Glomerular visceral epithelial cell (primary cell): ENCODE data around the gene YTHDC2.

Source experiments
- DNase-seq: peaks from one replicate; pipeline ENCODE4 v3.0.0-alpha.2; 2016; ENCODE audit errors: extremely low spot score

YTHDC2 gene

DNA sequence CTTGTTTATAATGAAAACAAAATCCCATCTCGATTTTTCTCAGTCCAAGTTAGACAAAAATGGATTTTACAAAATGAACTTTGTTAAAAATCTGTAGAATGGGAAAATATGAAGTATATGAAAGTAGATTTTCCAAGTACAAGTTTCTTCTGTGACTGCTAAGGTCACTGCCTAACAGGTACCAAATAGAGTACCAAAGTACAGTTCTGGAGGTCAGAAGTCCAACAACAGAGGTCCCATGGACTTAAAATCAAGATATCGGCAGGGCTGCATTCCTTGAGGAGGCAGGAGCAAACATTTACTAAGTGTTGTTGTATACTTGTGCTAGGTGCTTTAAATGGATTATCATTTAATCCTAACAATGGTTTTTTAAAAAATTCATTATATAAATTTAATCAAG is 5.9 kb downstream of the YTHDC2 start:
- DNase-seq: no peak

DNA sequence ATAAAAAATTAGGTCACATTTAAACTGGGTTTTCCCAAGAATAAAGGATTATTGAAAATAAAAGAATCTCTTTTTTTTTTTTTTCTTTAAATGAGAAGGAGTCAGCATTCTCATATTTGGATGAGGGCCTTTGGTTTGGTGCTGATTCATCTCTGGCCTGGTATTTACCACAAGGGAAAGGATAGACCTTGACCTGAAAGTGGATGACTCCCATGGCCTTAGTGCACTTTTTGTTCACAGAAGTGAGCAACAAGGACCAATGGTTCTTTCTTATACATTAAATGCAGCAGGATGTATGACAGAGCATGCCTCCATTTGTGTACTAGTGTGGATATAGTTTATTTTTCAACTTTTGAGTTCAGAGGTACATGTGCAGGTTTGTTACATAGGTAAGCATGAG is 6.9 kb downstream of the YTHDC2 start:
- DNase-seq: peak; percentile 37

DNA sequence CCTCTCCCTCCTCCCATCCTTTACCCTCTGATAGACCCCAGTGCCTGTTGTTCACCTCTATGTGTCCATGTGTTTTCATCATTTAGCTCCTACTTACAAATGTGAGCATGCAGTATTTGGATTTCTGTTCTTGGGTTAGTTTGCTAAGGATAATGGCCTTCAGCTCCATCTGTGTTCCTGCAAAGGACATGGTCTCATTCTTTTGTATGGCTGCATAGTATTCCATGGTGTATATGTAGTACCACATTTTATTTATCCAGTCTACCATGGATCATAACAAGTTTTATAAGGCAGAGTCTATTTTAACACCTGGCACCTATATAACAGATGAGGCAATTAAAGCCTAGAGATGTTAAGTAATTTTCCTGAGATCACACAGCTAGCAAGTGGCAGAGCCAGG is 7.4 kb downstream of the YTHDC2 start:
- no peak for DNase-seq

DNA sequence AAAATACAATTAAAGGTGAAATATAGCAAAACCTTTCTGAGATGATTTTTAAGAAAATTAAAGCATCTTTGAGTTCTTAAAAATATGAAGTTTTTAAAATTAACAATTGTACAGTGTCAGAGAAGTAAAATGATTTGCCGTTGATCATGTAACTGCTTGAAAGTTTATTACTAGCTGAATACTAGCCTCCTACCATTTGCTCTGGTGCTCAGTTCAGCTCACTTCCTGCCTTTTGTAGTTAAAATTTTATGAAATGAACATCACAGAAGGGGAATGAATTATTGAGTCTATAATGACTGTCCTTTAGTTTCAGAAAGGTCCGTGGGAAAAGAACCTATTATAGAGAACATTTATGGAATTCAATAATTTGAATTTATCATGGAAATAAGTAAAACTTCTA is 9.7 kb downstream of the YTHDC2 start:
- DNase-seq: no peak

DNA sequence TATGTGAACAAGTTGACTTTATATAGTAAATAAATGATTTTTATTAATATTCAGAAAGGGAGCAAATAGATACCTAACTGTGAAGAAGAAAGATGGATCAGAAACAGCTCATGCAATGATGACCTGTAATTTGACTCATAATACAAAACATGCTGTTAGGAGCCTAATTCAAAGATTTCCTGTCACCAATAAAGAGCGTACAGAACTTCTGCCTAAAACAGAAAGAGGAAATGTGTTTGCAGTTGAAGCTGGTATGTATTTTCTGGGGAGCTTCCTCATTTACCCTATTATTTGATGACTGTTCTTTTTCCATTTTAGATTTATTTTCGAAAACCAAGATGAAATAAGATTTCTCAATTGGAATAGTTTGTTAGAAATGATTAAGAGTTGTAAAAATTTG is 11.4 kb downstream of the YTHDC2 start:
- no peak for DNase-seq

DNA sequence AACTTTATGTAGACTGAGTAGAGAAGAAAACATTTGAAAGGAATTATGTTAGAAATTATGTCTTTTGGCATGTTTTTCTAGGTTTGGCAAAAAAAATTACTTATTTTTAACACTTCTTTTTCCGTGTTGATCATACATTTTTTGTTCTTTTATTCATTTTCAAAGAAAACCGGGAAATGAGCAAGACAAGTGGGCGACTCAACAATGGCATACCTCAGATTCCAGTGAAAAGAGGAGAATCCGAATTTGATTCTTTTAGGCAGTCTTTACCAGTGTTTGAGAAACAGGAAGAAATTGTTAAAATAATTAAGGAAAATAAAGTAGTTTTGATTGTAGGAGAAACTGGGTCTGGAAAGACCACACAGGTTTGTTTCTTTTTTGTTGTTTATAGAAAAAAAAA is 12.9 kb downstream of the YTHDC2 start:
- no peak for DNase-seq

DNA sequence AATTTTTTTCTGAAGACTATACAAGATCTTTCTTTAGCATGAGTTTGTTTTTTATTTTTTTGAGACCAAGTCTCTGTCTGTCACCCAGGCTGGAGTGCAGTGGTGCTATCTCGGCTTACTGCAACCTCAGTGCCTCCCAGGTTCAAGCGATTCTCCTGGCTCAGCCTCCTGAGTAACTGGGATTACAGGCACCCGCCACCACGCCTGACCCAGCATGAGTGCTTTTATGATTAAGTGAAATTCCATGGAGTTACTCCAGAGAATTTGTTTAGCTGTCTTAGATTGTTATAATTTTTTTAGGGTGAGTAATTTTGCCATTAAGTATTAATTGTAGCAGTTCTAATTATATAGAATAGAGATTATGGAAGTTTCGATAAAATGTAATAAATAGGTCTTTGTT is 14.3 kb downstream of the YTHDC2 start:
- no peak for DNase-seq

DNA sequence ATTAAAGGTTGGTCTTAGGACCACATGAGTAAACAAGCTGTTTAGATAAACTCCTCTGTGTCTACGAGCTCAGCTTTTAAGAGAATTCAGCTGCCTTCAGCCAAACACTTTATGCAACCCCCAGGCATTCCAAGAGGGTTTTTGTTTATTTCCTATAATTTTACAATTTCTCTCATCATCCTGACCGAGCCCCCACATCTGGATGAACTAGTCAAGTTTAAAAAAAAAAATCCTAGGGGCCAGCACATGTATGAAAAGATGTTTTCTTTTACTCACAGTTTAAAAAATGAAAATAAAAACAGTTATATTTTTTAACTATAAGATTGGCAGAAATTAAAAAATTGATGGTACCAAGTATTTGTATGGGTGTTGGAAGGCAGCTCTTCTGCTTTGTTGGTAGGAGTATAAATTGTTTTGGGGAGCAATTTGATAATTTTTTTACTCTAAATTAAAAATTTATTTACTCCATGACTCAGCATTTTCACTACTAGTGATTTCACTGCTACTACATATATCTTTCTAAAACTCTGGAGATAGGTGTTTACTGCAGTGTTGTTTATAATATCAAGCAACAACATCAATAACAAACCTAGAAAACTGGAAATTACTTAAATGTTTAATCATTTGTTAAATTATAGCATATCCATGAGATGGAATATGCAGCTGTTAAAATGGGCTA is 18.1 kb downstream of the YTHDC2 start:
- DNase-seq: no peak

DNA sequence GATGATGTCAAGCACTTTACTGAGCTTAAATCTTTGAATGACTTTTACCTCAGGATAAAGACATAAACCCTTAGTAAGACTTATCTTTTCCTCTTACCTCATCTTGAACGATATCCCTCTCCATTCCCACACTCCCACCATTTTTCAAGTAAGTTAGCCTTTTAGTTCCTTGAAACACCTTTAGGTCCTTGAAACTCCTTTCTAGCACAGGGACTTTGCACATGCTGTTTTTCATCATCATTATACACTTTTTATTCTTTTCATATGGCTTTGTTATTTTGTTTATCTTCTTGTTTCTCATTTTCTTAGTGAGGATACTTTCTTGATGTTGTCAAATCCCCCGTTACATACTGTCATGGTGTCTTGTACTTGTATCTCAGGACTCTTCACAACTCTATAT is 24.8 kb downstream of the YTHDC2 start:
- no peak for DNase-seq

DNA sequence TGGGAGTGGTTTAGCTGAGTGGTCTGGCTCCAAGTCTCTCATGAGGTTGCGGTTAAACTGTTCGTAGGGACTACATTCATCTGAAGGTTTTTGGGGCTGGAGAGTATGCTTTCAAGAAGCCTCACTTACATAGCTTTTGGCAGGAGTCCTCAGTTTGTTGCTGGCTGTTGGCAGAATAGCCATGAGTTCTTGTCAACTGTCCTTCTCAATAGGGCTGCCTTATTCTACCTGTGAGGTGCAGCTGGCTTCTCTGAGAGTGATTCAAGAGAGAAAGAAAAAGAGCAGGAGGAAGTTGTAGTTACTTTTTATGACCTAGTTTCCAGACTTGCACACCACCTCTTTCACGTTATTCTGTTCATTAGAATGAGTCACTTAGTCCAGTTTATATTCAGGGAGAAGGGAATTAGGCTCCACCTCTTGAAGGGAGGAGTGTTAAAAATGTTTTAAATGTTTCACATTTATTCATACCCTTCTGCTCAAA is 33.2 kb downstream of the YTHDC2 start:
- peak; percentile 16 for DNase-seq

DNA sequence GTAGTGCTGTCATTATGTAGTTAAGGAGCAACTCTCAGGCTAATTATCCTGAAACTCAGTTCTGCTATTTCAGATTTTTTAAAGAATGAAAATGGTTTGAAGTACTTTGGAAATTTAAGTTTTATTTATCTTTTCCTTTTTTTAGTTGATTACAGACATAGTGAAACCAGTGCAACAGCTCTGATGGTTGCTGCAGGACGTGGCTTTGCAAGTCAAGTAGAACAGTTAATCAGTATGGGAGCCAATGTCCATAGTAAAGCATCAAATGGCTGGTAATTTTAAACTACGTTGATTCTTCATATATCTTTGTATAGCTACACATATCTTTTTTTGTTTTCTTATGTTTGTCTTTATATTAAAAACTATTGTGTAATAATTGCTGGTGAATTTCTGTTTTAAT is 34.9 kb downstream of the YTHDC2 start:
- DNase-seq: no peak

DNA sequence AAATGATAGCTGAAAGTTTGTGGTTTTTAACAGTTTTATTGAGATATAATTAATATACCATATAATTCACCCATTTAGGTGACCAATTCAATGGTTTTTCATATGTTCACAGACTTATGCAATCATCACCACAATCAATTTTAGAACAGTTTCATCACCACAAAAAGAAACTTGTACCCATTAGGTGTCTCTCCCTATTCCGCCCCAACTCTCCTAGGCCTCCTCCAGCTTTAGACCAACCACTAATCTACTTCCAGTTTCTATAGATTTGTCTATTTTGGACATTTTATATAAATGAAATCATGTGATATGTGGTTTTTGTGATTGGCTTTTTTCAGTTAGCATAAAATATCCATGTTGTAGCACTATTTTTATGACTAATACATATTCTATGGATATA is 38.6 kb downstream of the YTHDC2 start:
- DNase-seq: no peak

DNA sequence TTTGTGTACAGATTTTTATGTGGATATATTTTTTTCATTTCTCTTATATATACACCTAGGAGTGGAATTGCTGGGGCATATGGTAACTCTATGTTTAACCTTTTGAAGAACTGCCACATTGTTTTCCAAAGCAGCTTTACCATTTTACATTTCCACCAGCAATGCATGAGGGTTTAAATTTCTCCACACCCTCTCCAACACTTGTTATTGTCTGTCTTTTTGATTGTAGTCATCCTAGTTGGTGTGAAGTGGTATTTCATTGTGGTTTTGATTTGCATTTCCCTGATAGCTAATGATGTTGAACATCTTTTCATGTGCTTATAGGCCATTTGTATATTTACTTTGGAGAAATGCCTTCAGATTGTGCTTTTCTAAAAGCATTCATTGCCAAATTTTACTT is 39.1 kb downstream of the YTHDC2 start:
- no peak for DNase-seq

DNA sequence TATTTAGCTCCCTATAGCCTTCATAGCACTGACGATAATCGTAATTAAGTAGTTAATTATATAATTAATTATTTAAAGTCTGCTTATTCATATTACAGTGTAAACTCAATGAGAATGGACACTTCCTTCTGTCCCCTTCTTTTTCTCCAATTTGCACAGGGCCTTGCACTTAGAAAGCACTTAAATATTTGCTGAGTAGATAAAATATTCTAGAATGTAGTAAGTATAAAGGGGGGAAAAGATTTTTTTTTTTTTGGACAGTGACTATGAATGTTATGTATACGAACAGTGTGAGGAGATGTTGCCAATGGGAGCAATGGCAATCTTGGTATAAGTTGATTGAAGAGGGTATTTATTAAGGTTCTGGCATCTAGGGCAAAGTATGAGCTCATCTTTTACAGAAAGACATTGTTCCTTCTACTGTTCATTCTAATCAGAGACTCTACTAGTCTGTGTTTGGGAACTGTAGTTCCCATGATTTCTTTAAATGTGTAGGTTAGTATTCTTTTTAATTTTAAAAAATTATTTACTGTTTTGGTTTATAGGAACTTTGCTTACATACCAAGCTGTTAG is 49.4 kb downstream of the YTHDC2 start:
- DNase-seq: no peak

DNA sequence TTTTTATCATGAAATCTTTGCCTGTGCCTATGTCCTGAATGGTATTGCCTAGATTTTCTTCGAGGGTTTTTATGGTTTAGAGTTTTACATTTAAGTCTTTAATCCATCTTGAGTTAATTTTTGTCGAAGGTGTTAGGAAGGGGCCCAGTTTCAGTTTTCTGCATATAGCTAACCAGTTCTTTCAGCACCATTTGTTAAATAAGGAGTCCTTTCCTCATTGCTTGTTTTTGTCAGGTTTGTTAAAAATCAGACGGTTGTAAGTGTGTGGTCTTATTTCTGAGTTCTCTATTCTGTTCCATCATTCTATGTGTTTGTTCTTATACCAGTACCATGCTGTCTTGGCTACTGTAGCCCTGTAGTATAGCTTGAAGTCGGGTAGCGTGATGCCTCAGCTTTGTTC is 55.9 kb downstream of the YTHDC2 start:
- no peak for DNase-seq

DNA sequence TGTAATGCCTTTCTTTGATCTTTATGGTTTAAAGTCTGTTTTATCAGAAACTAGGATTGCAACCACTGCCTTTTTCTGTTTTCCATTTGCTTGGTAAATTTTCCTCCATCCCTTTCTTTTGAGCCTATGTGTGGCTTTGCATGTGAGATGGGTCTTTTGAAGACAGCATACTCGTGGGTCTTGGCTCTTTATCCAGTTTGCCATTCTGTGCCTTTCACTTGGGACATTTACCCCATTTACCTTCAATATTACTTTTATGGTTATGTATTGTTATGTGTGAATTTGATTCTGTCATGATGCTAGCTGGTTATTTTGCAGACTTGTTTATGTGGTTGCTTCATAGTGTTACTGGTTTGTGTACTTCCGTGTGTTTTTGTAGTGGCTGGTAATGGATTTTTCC is 59.2 kb downstream of the YTHDC2 start:
- DNase-seq: no peak

DNA sequence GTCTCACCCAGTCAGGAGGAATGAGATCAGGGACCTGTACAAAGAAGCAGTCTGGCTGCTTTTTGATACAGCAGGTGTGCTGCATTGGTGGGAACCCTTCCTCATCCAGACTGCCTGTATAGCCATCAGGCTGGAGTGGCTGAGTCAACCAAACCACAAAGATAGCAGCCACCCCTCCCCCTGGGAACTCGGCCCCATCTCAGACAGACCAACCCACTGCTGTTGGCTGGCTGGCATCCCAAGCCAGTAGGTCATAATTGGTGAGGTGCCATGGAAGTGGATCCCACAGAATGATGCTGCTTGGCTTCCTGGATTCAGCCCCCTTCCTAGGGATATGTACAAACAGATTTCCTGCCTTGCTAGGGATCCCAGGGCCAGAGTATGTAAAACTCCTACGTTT is 60.9 kb downstream of the YTHDC2 start:
- peak; percentile 96 for DNase-seq

DNA sequence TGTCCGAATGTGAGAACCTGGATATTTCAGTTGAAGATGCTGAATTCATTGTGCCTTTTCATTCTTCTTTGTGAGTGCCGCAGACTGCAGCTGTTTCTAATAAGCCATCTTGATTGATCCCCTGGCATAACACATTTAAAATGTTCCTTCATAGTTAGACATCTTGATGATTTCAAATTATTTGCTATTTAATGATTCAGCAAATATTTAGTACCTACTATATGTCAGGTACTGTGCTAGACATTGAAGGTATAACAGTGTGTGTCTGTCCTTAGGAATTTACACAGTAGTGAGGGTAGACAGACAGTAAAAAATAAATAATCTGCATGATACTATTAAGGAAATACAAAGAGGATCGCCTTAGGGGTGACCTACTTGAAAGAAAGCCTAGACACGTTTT is 61.6 kb downstream of the YTHDC2 start:
- no peak for DNase-seq

DNA sequence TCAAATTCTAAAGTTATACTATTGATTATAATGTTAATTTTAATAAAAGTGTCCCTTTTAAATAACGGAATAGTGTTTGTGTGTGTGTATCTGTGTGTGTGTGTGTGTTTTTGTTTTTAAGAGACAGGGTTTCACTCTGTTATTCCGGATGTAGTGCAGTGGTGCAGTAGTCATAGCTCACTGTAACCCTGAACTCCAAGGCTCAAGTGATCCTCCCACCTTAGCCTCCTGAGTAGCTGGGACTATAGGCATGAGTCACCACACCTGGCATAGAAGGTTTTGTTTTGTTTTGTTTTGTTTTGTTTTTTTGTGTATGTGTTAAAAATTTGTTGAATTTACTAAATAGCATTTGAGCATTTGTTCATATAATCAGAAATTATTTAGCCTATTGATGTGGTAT is 64.6 kb downstream of the YTHDC2 start:
- no peak for DNase-seq

DNA sequence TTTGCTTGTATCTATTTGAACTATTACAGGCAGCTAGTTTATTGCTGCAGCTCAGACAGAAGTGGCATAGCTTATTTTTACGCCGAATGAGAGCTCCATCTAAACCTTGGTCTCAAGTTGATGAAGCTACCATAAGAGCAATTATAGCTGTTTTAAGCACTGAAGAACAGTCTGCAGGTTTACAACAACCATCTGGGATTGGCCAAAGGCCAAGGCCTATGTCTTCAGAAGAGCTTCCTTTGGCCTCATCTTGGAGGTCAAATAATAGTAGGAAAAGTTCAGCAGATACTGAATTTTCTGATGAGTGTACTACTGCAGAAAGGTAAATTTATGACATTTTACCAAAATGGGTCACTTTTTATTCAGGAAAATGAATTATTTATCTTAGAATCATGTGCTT is 67.9 kb downstream of the YTHDC2 start:
- no peak for DNase-seq

DNA sequence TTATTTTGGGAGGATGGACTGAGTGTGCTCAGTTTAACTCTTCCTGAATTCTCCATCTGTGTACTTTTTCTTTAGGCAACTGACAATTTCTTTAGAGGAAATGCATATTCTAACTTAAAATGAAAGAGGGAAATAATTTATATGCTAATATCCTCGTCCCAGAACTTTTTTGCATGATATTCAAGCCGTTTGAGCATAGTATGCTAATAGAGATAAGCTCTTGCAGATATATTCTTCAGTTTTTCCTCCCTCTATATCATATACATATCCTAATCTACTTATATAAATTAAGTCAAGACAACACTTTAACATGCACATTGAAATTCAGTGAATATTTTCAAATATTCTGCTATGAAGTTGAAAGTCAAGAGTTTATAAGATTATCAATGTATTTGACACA is 84.7 kb downstream of the YTHDC2 start:
- DNase-seq: no peak

DNA sequence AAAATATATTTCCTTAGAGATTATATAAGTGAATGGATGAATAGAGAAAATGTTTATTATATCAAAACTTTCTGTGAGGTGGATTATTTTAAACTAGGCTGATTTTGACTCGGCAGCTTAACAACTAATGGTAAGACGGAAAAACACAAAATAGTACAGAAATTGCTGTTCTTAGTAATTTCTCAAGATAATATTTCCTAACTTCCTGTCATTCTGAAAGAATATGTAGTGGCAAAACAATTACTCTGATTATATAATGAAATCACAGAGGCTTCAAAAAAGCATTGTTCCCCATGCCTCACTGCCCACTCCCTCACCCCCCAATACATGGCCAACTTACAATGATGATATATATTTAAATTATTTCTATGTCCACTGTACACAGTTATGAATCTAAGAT is 85.4 kb downstream of the YTHDC2 start:
- DNase-seq: no peak

DNA sequence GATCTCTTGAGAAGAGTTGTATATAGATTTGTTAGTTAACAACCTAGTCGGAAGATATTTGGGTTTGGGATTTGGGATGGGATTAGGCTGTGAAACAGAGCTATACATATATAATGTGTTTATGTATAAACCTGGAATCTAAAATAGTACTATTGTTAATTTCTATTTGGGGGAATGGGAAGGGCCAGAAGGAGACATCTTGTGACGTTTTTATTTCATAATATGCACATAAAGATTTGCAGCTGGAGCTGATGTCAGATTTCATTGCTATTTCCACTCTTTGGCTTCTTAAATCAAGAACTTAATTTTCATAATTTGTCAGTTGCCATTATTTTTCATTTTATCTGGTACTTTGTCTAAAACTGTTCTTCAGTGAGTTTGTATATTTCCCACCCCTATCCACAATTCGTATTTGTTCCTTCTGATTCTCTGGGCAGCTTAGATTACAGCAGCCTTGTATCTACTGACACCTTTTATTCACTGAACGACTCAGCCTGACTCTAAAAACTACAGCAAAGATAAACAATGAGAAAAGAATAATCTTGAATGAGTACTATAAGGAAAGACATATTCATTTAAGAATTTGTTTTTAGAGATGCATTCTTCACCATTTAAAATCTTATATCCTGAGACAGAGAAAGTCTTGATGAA is 86.9 kb downstream of the YTHDC2 start:
- DNase-seq: no peak

DNA sequence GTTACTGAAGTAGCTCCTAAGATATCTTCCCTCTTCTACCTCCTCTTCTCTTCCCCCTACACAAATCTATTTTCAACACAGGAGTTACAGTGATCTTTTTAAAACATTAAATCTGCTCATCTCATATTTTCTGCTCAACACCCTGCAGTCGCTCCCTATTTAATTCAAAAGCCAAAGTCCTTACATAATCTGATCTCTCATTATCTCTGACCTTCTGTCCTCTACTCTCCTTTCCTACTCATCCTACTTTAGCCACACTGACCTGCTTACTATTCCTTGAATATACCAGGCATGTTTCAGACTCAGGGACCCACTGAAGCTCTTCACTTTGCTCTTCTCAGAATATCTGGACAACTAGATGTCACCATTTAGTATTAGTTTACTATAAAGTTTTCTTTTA is 87.9 kb downstream of the YTHDC2 start:
- DNase-seq: no peak
